GM19099 (cell line): ENCODE measurements around the gene CHCHD6.

ENCODE experiments used
- POLR2A ChIP-seq: IDR thresholded peaks from 3 replicates; pipeline ENCODE4 v1.6.1; 2011; ENCODE audit warnings: low read depth; ENCODE audit not compliant: insufficient read length; ENCODE audit errors: extremely low read depth

CHCHD6 gene

GRCh38 chr3:126952261-126952982 is 248.4 kb downstream of the CHCHD6 start:
- TF ChIP-seq POLR2A, result no peak

- TF ChIP-seq POLR2A, result no peak
These were observed 249.1 kb downstream of the CHCHD6 start for GRCh38 chr3:126952983-126953660.

- TF ChIP-seq POLR2A, result no peak
These were observed 250.3 kb downstream of the CHCHD6 start for GRCh38 chr3:126954141-126954842.

- no peak for TF ChIP-seq POLR2A
These were observed 251.2 kb downstream of the CHCHD6 start for GRCh38 chr3:126955004-126955790.

GRCh38 chr3:126956361-126956760 is 252.3 kb downstream of the CHCHD6 start:
- TF ChIP-seq POLR2A, result no peak

GRCh38 chr3:126956866-126957650 is 253.0 kb downstream of the CHCHD6 start:
- no peak for TF ChIP-seq POLR2A

GRCh38 chr3:126957776-126958637 is 254.0 kb downstream of the CHCHD6 start:
- TF ChIP-seq POLR2A, result no peak

- TF ChIP-seq POLR2A, result no peak
These were observed 254.6 kb downstream of the CHCHD6 start for GRCh38 chr3:126958638-126959085.

GRCh38 chr3:126959136-126959920 is 255.3 kb downstream of the CHCHD6 start:
- no peak for TF ChIP-seq POLR2A

- TF ChIP-seq POLR2A, result no peak
These were observed 256.0 kb downstream of the CHCHD6 start for GRCh38 chr3:126959921-126960603.

GRCh38 chr3:126960604-126960995 is 256.6 kb downstream of the CHCHD6 start:
- no peak for TF ChIP-seq POLR2A

GRCh38 chr3:126961191-126961790 is 257.3 kb downstream of the CHCHD6 start:
- TF ChIP-seq POLR2A, result no peak
